Breast epithelium (tissue), 4 donors: ENCODE results near the gene IGF1. TPM values are rescaled to one million over a fixed set of nuclear protein-coding genes. Genes with fewer than 3 reads are reported as not detected.

Experiments used
- DNase-seq, 2 donors: peaks; one replicate each; pipeline ENCODE4 v3.0.0-alpha.2; 2019; ENCODE audit warnings: low spot score in 2 of 2
- H3K27ac ChIP-seq, 2 donors: fragments of 200-600 bp; sonication (generic) in 1 of 2; one replicate each; pipeline ENCODE4 v1.5.1; 2016 to 2019; ENCODE audit warnings: mild to moderate bottlenecking in 1 of 2
- H3K27me3 ChIP-seq, 2 donors: fragments of 200-600 bp; sonication (generic) in 1 of 2; one replicate each; pipeline versions ENCODE4 v1.5.1 to v1.6.0; 2017 to 2019; ENCODE audit warnings: control low read depth in 1 of 2, mild to moderate bottlenecking in 1 of 2
- H3K36me3 ChIP-seq: fragments of 200-600 bp; one replicate; pipeline ENCODE4 v1.5.1; 2019
- H3K4me1 ChIP-seq, 2 donors: fragments of 200-600 bp; sonication (generic); one replicate each; pipeline ENCODE4 v1.5.1; 2016 to 2019; ENCODE audit warnings: control low read depth in 1 of 2
- H3K4me3 ChIP-seq, 3 donors: fragments of 200-600 bp; sonication (generic); 1 replicate in 2 of 3; 2 replicates in 1 of 3; pipeline ENCODE4 v1.5.1; 2016 to 2019; ENCODE audit warnings: mild to moderate bottlenecking in 3 of 3, moderate library complexity in 2 of 3
- H3K9me3 ChIP-seq, 2 donors: fragments of 200-600 bp; sonication (generic) in 1 of 2; one replicate each; pipeline ENCODE4 v1.5.1; 2016 to 2019; ENCODE audit warnings: control low read depth in 1 of 2
- CTCF ChIP-seq, 3 donors: fragments of 450-650 bp; IDR thresholded peaks; one replicate each; pipeline ENCODE4 v1.5.1; 2016 to 2017; ENCODE audit warnings: antibody characterized with exemption in 3 of 3, mild to moderate bottlenecking in 3 of 3, moderate library complexity in 3 of 3
- POLR2A ChIP-seq: fragments of 450-650 bp; IDR thresholded peaks from one replicate; pipeline ENCODE4 v1.6.1; 2016; ENCODE audit warnings: antibody characterized with exemption, mild to moderate bottlenecking, moderate library complexity
- POLR2AphosphoS5 ChIP-seq, 3 donors: sonication (generic); formaldehyde crosslinking; IDR thresholded peaks; one replicate each; pipeline ENCODE4 v1.6.1; 2017; ENCODE audit warnings: antibody characterized with exemption in 3 of 3
- intact Hi-C: fragments of 100-400 bp; cut with DNase I; formaldehyde crosslinking; loops from one replicate; pipeline ENCODE4 v1.15.1; 2023; ENCODE audit warnings: low total_unique reads
- total RNA-seq, 3 donors: library from RNA; depleted of rRNA; stranded (reverse); fragments of >200 nt; gene quantifications; one replicate each; pipeline ENCODE4 v1.1.0, GENCODE V29; 2016

The IGF1 gene
- total RNA-seq, 3 donors from 2014 or later: 56.6 to 108 (median 101) TPM

- DNase-seq: no peak
- no peak for TF ChIP-seq POLR2A
- TF ChIP-seq POLR2AphosphoS5 (IDR thresholded peaks at IDR 0.05): no peak
- TF ChIP-seq CTCF (IDR thresholded peaks at IDR 0.05): no peak
- Histone ChIP-seq H3K4me3 (no peak overlapping the region), H3K27ac (peak overlapping the region in 1 of 2 donors; percentile 52), H3K9me3 (peaks cover 0 to 11% of the 10 kb centered on the region in 2 donors), H3K27me3 (no peaks in the 10 kb centered on the region), H3K36me3 (no peaks in the 10 kb centered on the region), H3K4me1 (no peaks in the 10 kb centered on the region)
- intact Hi-C loops: no loop called here
Measured at GRCh38 chr12:102503056-102503681, 22.8 kb upstream of the IGF1 start.

GRCh38 chr12:102501773-102502172 lies 21.4 kb upstream of the IGF1 start:
- intact Hi-C loops: no loop called here

DNA sequence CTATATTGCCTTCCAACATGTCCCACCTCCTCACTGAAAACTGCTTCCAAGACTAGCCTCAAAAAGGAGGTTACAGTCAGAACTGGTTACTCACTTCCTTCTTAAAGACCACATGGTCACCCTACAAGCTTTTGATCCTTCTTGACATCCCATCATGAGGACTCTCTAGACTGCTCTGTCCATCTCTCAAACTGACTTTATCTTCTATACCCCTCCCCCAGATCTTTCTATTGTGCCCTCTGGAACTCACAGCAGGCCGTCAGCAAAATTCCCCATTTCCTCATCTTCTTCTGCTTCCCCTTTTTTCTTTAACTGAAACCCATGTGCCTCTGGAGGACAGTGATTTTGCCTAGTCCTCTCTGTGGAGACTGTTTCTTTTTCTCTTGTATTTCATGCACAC lies 18.1 kb upstream of the IGF1 start:
- peaks cover 7 to 11% of the 10 kb centered on the region in 2 donors for H3K9me3 ChIP-seq
- intact Hi-C loops: no loop called here
- H3K36me3 ChIP-seq: no peaks in the 10 kb centered on the region
- TF ChIP-seq CTCF (IDR thresholded peaks at IDR 0.05) (no peak), POLR2AphosphoS5 (IDR thresholded peaks at IDR 0.05) (no peak), POLR2A (no peak)
- H3K4me1 ChIP-seq: no peaks in the 10 kb centered on the region
- no peak overlapping the region for H3K4me3 ChIP-seq
- H3K27ac ChIP-seq: no peak overlapping the region
- H3K27me3 ChIP-seq: no peaks in the 10 kb centered on the region
- no peak for DNase-seq

More at GRCh38 chr12:102501773-102502172, 21.4 kb upstream of the IGF1 start:
- TF ChIP-seq POLR2AphosphoS5 (IDR thresholded peaks at IDR 0.05): no peak
- no peak for TF ChIP-seq CTCF (IDR thresholded peaks at IDR 0.05)
- no peak for TF ChIP-seq POLR2A
- no peaks in the 10 kb centered on the region for H3K36me3 ChIP-seq
- no peaks in the 10 kb centered on the region for H3K4me1 ChIP-seq
- peaks cover 0 to 7% of the 10 kb centered on the region in 2 donors for H3K9me3 ChIP-seq
- no peaks in the 10 kb centered on the region for H3K27me3 ChIP-seq
- H3K4me3 ChIP-seq: no peak overlapping the region
- no peak for DNase-seq
- H3K27ac ChIP-seq: peak overlapping the region in 1 of 2 donors; percentile 52

DNA sequence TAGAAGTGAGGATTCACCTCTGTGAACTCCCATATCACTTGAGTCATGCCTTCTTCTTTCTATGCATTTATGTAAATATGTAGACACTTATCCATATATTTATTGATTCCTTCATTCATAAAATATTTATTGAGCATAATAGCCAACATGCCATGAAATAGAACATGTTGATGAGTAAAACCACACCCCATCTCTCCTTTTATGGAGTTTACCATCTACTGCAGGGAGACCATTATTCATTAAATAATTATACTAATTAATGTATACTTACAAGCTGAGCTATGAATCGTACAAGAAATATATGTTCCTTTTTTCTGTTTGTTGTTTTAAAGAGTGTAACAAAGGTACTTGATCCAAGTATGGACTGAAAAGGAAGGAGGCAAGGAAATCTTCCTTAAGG lies 17.4 kb upstream of the IGF1 start:
- Histone ChIP-seq H3K27me3 (no peaks in the 10 kb centered on the region), H3K4me1 (no peaks in the 10 kb centered on the region), H3K4me3 (no peak overlapping the region), H3K9me3 (peaks cover 7 to 11% of the 10 kb centered on the region in 2 donors), H3K27ac (no peak overlapping the region), H3K36me3 (no peaks in the 10 kb centered on the region)
- intact Hi-C loops: no loop called here
- DNase-seq: no peak
- TF ChIP-seq POLR2AphosphoS5 (IDR thresholded peaks at IDR 0.05) (no peak), POLR2A (no peak), CTCF (IDR thresholded peaks at IDR 0.05) (no peak)

- no peaks in the 10 kb centered on the region for H3K27me3 ChIP-seq
- no peaks in the 10 kb centered on the region for H3K4me1 ChIP-seq
- TF ChIP-seq POLR2AphosphoS5 (IDR thresholded peaks at IDR 0.05): no peak
- TF ChIP-seq POLR2A: no peak
- no peak overlapping the region for H3K27ac ChIP-seq
- intact Hi-C loops: no loop called here
- H3K4me3 ChIP-seq: no peak overlapping the region
- no peak for DNase-seq
- H3K9me3 ChIP-seq: peaks cover 7 to 11% of the 10 kb centered on the region in 2 donors
- H3K36me3 ChIP-seq: no peaks in the 10 kb centered on the region
Measured at GRCh38 chr12:102496591-102496990, 16.2 kb upstream of the IGF1 start.
